AG09309 (cell line): Measurements from ENCODE around the gene DFFB.

Experiments used
- DNase-seq: peaks from one replicate; pipeline ENCODE4 v3.0.0-alpha.2; 2010; ENCODE audit warnings: low read depth
- H3K4me3 ChIP-seq: 2 replicates; pipeline ENCODE4 v1.5.1; 2011; ENCODE audit warnings: mild to moderate bottlenecking, low read depth, low read length, moderate library complexity; ENCODE audit not compliant: control insufficient read depth
- CTCF ChIP-seq: IDR thresholded peaks from 2 replicates; pipeline ENCODE4 v1.5.1; 2011; ENCODE audit warnings: mild to moderate bottlenecking, low read depth, low read length, inconsistent platforms; ENCODE audit not compliant: insufficient read depth, control insufficient read depth; ENCODE audit errors: missing control alignments

The DFFB gene

GRCh38 chr1:3898475-3898735, 41.1 kb downstream of the DFFB start:
- TF ChIP-seq CTCF, result no peak
- DNase-seq, result no peak
- no peak overlapping the region for H3K4me3 ChIP-seq

- no peak for TF ChIP-seq CTCF
- DNase-seq, result no peak
- peak overlapping the region; percentile 83 for H3K4me3 ChIP-seq
These were observed 41.9 kb downstream of the DFFB start for GRCh38 chr1:3898994-3899753.

- peak overlapping the region; percentile 83 for H3K4me3 ChIP-seq
- peak; percentile 20 for TF ChIP-seq CTCF
- no peak for DNase-seq
These were observed 42.5 kb downstream of the DFFB start for GRCh38 chr1:3899754-3900149.

- peak; percentile 94 for DNase-seq
- no peak for TF ChIP-seq CTCF
- peak within 1 kb of the TSS; percentile 83 for H3K4me3 ChIP-seq
These were observed 43.1 kb downstream of the DFFB start, which contains the start of gene C1orf174 for GRCh38 chr1:3900150-3900968. C1orf174 (minus strand) TSS chr1:3900272; CDS start chr1:3900186, 86 bp downstream.

- DNase-seq, result peak; percentile 78
- no peak for TF ChIP-seq CTCF
- peak overlapping the region; percentile 83 for H3K4me3 ChIP-seq
These were observed 43.8 kb downstream of the DFFB start for GRCh38 chr1:3900969-3901529.

GRCh38 chr1:3902111-3902511, 44.8 kb downstream of the DFFB start:
- no peak for TF ChIP-seq CTCF
- DNase-seq, result no peak
- no peak overlapping the region for H3K4me3 ChIP-seq
